ENCODE data around the gene APBA2.

GRCh38 chr15:28992336-28992864, 106.6 kb downstream of the APBA2 start:
- TF ChIP-seq CTCF (conservative IDR thresholded peaks at IDR 0.05; ENCODE audit: low read length) (no peak), EZH2phosphoT487 (IDR thresholded peaks at IDR 0.05; ENCODE audit: borderline replicate concordance, low read depth, low read length) (no peak)

All from OCI-LY7 (cell line).